Activated T-helper 9 cell treated with anti-CD3 and anti-CD28 coated beads, Interleukin-2, amount 50 U/mL, for 16 hours (primary cell): ENCODE measurements around the gene PAM.
"Not testable (repeated sequence)": the region's sequence is repeated elsewhere in the genome, so short reads cannot be mapped to it uniquely, and the experiment has no call there.

Experiments used
- DNase-seq: peaks from one replicate; pipeline ENCODE4 v3.0.0-alpha.2; 2020; ENCODE audit warnings: low read depth

The PAM gene

DNA sequence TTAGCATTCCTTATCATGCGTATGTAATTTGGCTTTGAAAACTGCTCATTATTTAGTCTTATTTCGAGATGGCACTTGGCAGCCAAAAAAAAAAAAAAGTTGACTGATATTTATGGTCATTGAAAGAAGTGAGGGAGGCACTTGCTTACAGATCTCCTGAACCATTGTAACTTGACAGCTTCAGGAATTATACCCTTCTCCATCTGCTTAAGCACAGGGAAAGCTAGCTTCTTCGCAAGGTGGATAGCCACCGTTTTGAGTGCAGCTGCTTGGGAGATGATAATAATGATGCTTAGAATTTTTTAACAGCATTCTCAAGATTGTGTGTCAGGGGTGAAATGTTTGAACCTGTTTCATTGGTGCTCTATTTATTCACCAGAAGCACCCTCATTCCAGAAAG, 248.8 kb downstream of the PAM start:
- DNase-seq: no peak

DNA sequence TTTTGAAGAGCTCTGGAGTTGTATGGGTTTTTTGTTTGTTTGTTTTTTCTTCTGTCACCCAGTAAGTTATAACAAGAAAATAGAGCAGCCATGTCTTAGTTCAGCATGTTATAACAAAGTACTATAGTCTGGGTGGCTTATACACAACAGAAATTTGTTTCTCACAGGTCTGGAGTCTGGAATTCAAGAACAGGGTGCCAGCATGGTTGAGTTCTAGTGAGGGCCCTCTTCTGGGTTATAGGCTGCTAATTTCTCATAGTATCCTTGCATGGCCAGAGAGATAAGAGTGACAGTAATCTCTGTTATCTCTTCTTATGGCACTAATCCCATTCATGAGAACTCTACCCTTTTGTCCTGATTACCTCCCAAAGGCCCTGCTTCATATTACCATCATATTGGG, 250.2 kb downstream of the PAM start:
- no peak for DNase-seq

DNA sequence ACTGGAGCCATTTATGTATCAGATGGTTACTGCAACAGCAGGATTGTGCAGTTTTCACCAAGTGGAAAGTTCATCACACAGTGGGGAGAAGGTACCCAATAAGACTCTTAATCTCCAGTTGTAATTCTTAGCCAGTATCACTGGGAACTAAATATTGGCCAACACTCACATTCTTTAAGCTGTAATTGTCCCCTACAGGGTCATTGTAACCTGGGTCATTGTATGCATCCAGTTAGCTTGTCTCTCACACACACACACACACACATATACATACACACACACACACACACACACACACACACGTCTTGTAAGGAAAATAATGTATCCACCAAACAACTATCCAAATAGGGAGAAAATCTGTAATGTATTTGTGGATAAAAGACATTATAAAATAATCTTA, 251.8 kb downstream of the PAM start:
- no peak for DNase-seq

- DNase-seq: no peak
Measured at GRCh38 chr5:103010168-103010567, 255.1 kb downstream of the PAM start.

GRCh38 chr5:103013933-103014552, 258.9 kb downstream of the PAM start:
- DNase-seq: no peak

GRCh38 chr5:103014983-103015382, 259.9 kb downstream of the PAM start:
- DNase-seq: no peak

DNA sequence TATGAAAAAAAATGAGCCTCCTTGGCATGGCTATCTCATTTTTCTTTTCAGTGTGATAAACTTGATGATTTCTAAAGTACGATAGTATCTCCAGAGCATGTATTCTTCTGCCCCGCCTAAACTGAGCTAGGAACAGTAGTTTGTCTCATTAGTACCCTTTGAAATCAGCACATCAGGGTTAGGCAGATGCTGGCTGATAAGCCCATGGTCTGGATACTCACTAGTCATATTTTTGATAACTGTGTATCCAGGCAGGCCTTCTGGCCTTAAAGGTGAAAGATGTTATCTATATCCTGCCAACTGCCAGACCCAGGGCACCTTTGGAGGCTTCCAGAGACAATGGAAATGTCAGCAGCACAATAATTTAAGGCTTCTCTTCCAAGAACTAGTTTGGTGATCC, 261.1 kb downstream of the PAM start:
- no peak for DNase-seq

DNA sequence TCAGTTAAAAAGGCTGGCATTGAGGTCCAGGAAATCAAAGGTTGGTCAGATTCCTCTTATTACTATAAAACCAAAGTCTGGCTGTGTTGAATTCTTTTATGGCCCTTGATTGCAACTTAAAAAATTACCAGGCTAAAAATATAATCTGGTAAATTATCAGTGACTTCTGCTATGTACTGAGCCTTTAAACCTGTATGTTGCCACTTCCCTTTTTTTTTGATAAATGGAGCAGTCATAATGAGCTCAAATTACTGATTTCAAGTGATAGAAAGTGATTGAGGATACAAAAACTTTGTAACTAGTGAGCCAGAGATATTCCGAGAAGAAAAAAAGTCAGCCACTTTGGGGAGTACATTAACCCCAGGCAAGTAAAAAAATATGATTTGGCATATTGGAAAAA, 264.7 kb downstream of the PAM start:
- DNase-seq: no peak

DNA sequence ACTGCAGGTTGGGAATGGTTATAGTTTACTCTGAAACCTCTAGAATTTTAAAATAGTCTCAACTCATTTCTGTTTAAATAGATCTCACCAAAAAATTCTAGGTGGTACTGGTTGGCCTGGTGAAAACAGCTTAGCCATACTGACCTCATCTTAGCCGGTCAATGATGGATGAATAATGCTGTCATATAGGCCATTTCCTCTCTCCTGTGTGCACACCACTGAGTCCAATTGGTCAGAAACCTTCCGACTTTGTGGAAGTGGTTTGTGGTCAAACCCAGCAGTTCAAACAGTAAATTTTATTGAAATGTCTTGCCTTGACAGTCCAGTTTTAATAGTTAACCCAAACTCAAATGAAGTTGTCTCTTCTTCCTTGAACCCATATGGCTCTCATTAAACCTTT, 266.2 kb downstream of the PAM start:
- no peak for DNase-seq

DNA sequence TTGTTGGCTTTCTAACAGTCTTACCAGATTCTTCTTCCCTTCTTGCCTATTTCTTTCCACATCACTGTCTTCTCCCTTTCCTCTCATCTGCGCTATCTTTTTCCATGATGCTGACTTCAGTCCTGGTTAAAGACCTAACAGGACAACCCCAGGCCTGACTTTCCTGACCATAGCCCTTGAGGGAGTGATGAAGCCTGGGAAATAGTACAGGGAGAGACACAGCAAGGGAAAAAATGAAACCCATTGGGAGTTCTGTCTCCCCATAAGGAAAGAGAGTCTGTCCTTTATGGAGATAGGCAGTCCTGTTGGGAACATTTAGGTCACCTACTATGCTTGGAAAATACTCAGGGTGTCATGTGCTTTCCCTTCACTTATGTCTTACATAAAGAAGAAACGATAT, 272.2 kb downstream of the PAM start:
- no peak for DNase-seq

GRCh38 chr5:103031607-103032006, 276.5 kb downstream of the PAM start:
- no peak for DNase-seq

- no peak for DNase-seq
Measured at GRCh38 chr5:103033696-103034095, 278.6 kb downstream of the PAM start.

DNA sequence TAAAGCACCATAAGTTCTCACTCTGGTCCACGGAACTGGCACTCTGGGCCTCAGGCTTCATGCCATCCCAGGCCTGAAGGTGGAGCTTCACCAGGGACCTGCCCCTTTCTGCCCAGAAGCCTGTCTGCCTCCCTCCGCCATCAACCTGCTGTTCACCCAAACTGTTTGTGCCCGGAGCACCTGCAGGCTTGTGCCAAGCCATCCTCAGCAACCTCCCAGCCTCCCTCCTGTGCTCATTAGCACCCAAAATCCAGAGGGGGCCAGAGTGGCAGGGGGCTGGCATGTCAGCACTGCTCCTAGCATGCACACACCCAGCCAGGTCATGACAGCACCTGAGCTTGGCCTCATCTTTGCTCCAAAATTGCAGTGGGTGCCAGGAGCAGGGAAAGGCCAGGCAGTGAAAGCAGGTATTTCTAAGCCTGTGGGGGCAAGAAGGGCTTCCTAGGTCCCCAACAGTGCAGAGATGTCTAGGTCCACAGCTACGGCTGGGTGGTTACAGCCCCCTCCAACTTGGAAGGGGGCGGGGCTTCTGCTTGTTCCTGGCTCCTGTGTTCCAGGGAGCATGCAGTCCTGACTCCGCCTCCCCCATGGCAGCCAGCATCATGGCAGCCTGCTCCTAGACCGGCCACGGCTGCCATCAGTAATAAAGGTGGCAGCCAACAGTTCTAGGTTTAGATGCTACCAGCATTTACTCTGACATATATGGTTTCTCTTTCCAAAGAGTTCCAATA, 279.7 kb downstream of the PAM start:
- DNase-seq: no peak

DNA sequence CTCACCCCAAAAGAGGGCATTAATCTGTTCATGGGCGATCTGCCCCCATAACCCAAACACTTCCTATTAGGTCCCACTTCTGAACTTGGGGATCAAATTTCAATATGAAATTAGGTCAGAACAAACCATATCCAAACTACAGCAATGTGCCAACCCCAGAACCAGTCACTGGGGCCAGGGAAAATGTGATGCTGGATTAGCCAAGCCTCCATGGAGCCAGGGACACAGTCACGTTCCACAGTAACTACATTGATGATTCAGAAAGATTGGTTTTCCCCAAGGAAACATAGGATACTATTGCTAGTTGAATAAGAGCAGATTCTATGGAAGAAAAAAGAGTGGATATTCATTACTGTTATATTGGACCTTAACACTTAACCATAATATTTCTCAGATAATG, 280.6 kb downstream of the PAM start:
- no peak for DNase-seq

GRCh38 chr5:103036601-103037000, 281.5 kb downstream of the PAM start:
- no peak for DNase-seq

- DNase-seq: no peak
Measured at GRCh38 chr5:103037673-103038455, 282.8 kb downstream of the PAM start.

DNA sequence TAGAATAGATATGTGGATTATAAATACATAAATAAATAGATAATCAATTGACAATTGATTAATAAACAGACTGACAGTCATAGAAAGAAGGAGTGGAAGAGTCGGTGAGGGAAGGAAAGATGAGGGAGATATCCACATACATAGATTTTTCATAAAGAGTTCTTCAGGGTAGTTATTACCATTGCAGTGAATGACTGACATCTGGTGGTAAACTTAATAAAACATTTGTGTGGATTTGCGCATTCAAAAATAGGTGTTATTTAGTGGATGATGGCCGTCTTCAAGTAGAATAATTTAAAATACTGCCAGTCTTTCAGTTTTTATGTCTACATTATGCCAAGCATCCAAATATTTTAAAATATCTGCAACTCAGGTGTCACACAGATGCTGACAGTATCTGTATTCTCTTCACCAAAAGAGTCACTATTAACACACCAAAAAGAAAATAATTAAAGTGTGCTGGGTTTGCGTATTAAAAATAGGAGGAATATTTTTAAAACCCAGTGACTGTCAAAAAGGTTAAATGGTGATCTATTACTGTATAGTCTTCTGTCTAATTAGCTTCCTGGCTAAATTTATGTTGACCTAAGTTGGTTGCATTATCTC, 286.1 kb downstream of the PAM start:
- DNase-seq: no peak

GRCh38 chr5:103046706-103047105, 291.6 kb downstream of the PAM start:
- DNase-seq: not testable (repeated sequence)

- DNase-seq: no peak
Measured at GRCh38 chr5:103057208-103058130, 302.4 kb downstream of the PAM start.

- no peak for DNase-seq
Measured at GRCh38 chr5:103059525-103059924, 304.4 kb downstream of the PAM start.

- DNase-seq: no peak
Measured at GRCh38 chr5:103060424-103060954, 305.4 kb downstream of the PAM start.
